Mesenteric fat pad (tissue), 1 donor: Measurements from ENCODE around the gene AEBP2. TPM values are rescaled to one million over a fixed set of nuclear protein-coding genes. Genes with fewer than 3 reads are reported as not detected.
"Not testable (repeated sequence)": the region's sequence is repeated elsewhere in the genome, so short reads cannot be mapped to it uniquely, and the experiment has no call there.

Source experiments
- DNase-seq: peaks from one replicate; pipeline ENCODE4 v3.0.0-alpha.2; 2020; ENCODE audit warnings: low spot score
- total RNA-seq: library from RNA; stranded (reverse); fragmentation: NEBNext Ultra II Directional; extraction: Animal tissue kit (Norgen Biotek cat#: 25700); gene quantifications from one replicate; pipeline ENCODE4 v1.2.1, GENCODE V29; 2021
- donor health status: DM: yes; HTN: yes; CAD: no.

The AEBP2 gene
- total RNA-seq, 1 donor from 2014 or later, result 31.2 TPM

- DNase-seq, result no peak
These were observed 11.9 kb downstream of the AEBP2 start for GRCh38 chr12:19451196-19451595.

GRCh38 chr12:19453961-19454360 is 14.7 kb downstream of the AEBP2 start:
- no peak for DNase-seq

GRCh38 chr12:19454837-19455236 is 15.5 kb downstream of the AEBP2 start:
- DNase-seq, result no peak

- DNase-seq, result no peak
These were observed 16.9 kb downstream of the AEBP2 start for GRCh38 chr12:19456176-19456575.

- DNase-seq, result no peak
These were observed 18.3 kb downstream of the AEBP2 start for GRCh38 chr12:19457561-19457960.

GRCh38 chr12:19458733-19459132 is 19.4 kb downstream of the AEBP2 start:
- DNase-seq, result no peak

- no peak for DNase-seq
These were observed 22.7 kb downstream of the AEBP2 start for GRCh38 chr12:19461999-19462398.

GRCh38 chr12:19462406-19462805 is 23.1 kb downstream of the AEBP2 start:
- DNase-seq, result no peak

- DNase-seq, result no peak
These were observed 24.9 kb downstream of the AEBP2 start for GRCh38 chr12:19464192-19464580.

- DNase-seq, result no peak
These were observed 26.4 kb downstream of the AEBP2 start for GRCh38 chr12:19465711-19466110.

- DNase-seq, result no peak
These were observed 34.9 kb downstream of the AEBP2 start for GRCh38 chr12:19474147-19474546.

GRCh38 chr12:19475884-19476505 is 36.7 kb downstream of the AEBP2 start:
- DNase-seq, result not testable (repeated sequence)

GRCh38 chr12:19477071-19477470 is 37.8 kb downstream of the AEBP2 start:
- DNase-seq, result no peak

- no peak for DNase-seq
These were observed 41.2 kb downstream of the AEBP2 start for GRCh38 chr12:19480459-19480858.

GRCh38 chr12:19482036-19482435 is 42.7 kb downstream of the AEBP2 start:
- DNase-seq, result no peak

- DNase-seq, result no peak
These were observed 43.3 kb downstream of the AEBP2 start for GRCh38 chr12:19482551-19483109.

GRCh38 chr12:19483727-19484126 is 44.4 kb downstream of the AEBP2 start:
- DNase-seq, result no peak

GRCh38 chr12:19484738-19485137 is 45.4 kb downstream of the AEBP2 start:
- DNase-seq, result no peak

GRCh38 chr12:19485240-19485639 is 45.9 kb downstream of the AEBP2 start:
- DNase-seq, result no peak

GRCh38 chr12:19489168-19489567 is 49.9 kb downstream of the AEBP2 start:
- no peak for DNase-seq

- DNase-seq, result no peak
These were observed 51.6 kb downstream of the AEBP2 start for GRCh38 chr12:19490908-19491307.

GRCh38 chr12:19491863-19492262 is 52.6 kb downstream of the AEBP2 start:
- no peak for DNase-seq

GRCh38 chr12:19496219-19496878 is 57.1 kb downstream of the AEBP2 start:
- DNase-seq, result no peak
